COLO668 (cell line): ENCODE data around the gene BFAR.
"Not testable (repeated sequence)": the region's sequence is repeated elsewhere in the genome, so short reads cannot be mapped to it uniquely, and the experiment has no call there.

ENCODE experiments used
- DNase-seq: peaks from one replicate; lab custom pipeline; 2025; ENCODE audit not compliant: unreplicated experiment; lab: John Stamatoyannopoulos, UW

BFAR gene

DNA sequence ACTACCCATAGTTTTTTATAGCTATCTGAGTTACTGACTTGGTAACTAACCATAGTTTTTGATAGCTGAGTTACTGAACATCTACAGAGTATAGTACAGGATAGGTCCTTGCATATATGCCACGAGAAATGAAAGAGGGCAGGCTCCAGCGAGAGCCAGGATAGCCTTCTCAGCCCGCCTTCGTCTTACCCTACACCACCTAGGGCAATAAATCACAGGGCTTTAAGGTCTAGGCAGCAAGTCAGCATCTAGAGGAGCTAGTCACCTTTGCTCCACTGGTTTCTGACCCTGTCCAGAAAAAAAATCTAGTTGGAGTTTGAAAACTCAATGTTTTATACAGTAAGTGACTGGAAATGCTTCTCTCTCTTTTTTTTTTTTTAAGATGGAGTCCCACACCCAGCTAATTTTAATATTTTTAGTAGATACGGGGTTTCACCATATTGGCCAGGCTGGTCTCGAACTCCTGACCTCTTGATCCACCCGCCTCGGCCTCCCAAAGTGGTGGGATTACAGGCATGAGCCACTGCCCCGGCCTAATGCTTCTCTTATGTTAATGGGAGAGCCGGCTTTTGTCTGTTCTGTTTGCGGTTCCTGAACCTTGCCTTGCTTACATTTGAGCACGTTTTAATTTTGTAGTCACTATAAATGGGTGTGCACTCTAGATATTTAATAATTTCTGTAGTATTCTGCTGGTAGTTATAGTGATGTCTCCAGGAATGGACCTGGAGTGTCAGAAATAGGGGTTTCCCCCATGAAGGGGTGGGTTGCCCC, 2.8 kb downstream of the BFAR start:
- no peak for DNase-seq

GRCh38 chr16:14636179-14636950, 3.6 kb downstream of the BFAR start:
- not testable (repeated sequence) for DNase-seq

DNA sequence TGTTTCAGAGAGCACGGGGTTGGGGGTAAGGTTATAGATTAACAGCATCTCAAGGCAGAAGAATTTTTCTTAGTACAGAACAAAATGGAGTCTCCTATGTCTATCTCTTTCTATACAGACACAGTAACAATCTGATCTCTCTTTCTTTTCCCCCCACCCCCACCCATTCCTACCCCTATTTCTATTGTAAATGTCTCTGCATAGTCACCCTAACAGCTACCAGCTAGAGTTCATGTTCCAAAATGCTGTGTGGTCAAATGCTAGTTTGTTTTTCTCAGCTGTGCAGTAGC, 4.1 kb downstream of the BFAR start:
- DNase-seq, result not testable (repeated sequence)

DNA sequence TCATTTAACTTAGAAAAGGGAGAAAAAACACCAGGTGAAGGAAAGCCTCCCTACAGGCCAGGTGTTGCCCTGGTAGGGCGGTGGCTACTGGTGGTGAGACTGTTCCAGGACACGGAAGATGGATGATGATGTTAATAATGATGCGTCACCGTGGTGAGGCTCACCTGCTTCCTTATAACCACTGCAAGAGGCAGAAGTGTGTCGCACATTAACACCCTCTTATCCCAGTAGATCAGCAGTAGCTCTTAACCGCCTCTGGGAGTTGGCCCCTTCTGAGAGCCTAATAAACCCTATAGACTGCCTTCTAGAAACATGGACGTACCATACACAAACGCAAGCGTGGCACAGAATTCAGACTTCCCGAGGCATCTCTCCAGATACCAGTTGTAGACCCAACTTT, 7.8 kb downstream of the BFAR start:
- DNase-seq, result peak; percentile 71

- no peak for DNase-seq
These were observed 8.5 kb downstream of the BFAR start for GRCh38 chr16:14641206-14641605.

DNA sequence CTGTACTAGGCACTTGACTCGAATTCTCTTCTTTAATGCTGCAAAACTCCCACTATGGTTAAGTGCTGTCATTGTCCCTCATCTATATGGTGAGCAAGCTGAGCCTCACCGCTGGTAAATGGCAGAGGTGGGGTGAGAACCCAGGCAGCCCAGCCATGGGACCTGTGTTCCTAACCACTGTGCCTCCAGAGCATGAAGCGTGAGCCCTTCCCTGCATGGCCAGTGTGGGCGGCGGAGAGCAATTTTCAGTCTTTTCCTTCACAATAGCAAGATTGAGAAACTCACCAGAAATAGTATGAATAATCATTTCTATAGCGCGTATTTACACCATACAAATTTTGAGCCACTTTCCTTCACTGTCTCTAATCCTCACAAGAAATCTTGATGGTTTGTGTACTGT, 9.2 kb downstream of the BFAR start:
- no peak for DNase-seq

DNA sequence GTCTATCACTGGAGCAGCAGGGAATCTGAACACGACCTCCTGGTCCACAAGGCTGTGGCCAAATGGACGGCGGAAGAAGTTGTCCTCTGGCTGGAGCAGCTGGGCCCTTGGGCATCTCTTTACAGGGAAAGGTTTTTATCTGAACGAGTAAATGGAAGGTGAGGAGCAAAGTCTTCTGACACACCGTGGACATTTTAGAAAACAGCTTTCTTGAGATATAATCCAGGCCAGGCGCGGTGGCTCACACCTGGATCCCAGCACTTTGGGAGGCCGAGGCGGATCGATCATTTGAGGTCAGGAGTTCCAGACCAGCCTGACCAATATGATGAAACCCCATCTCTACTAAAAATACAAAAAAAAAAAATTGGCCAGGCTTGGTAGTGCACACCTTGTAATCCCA, 17.1 kb downstream of the BFAR start:
- no peak for DNase-seq

GRCh38 chr16:14650629-14651028, 17.9 kb downstream of the BFAR start:
- DNase-seq, result no peak

- no peak for DNase-seq
These were observed 20.0 kb downstream of the BFAR start for GRCh38 chr16:14652726-14653125.

DNA sequence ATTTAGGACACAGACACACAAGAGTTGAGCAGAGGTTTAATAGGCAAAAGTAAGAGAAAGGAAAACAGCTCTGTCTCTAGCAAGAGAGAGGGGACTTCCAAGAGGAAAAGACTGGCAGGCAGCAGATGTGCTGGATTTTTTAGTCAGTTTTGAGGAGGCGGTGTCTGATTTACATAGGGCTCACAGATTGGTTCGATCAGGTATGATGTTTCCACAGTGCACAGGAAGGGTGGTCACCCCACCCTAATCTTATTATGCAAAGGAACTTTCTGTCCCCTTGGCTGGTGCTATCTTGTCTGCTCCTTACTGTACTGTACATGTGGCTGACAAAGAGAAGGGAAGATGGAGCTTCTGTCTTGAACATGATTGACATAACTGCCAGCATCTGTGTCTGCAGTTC, 25.3 kb downstream of the BFAR start:
- no peak for DNase-seq

- no peak for DNase-seq
These were observed 34.9 kb downstream of the BFAR start for GRCh38 chr16:14667347-14668266.

DNA sequence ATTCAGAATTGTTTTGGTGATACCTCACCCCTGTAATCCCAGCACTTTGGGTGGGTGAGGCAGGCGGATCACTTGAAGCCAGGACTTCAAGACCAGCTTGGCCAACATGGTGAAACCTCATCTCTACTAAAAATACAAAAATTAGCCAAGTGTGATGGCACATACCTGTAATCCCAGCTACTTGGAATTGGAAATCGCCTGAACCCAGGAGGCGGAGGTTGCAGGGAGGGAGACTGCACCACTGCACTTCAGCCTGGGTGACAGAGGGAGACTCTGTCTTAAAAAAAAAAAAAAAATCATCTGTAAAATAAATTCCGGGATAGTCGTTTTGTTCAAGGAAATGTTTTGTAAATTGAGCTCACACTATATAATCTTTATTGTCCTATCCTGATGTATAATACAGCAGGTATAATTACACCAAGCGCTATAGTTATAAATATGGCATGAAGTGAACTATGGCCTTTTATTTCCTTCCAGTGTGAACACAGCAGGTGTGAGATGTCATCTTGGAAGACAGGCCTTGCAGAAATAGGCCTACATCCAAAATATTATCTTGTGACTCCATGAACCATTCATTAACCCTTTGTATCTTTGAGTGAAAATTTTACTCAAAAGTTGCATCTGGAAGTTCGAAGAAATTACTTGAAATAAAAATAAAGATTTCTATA, 35.9 kb downstream of the BFAR start:
- DNase-seq, result no peak

- DNase-seq, result no peak
These were observed 37.0 kb downstream of the BFAR start for GRCh38 chr16:14669776-14670175.

DNA sequence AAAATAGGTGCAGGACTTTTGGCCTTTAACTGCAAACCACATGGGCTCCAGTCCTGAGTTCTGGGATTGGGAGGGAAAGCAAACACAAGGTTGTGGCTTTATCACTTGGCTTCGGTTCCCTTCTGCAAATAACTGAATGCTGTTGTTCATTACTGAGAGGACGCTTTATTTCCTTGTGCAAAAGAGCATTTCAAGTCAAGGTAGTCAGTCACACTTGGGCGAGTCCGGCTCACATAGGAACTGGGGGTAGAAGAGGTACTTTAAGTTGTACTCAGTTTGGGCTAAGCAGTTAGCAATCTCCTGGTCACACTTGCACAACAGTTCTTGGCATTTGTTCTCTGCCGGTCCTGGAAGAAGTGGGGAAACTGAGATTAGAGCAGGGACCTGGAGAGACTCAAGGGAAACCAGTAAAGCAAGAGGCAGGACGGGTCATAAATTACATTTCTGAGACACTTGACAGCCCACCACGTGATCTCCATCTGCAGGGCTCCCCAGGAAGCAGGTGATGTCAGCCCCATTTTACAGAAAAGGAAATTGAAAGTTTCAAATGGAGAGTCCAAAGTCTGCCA, 39.7 kb downstream of the BFAR start:
- DNase-seq, result no peak

- DNase-seq, result no peak
These were observed 43.9 kb downstream of the BFAR start for GRCh38 chr16:14676633-14677032.

DNA sequence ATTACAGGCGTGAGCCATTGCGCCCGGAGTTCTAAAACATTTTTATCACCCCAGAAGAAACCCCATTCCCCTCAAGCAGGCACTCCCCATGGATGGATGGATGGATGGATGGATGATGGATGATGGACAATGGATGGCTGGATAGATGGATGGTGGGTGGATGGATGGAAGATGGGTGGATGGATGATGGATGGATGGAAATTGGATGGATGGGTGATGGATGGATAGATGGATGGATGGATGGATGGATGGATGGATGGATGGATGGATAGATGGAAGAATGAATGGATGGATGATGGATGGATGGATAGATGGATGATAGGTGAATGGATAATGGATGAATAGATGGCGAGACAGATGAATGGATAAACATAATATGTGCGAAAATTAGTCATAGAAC, 44.9 kb downstream of the BFAR start:
- DNase-seq, result no peak

GRCh38 chr16:14678748-14679497, 46.2 kb downstream of the BFAR start:
- DNase-seq, result no peak

DNA sequence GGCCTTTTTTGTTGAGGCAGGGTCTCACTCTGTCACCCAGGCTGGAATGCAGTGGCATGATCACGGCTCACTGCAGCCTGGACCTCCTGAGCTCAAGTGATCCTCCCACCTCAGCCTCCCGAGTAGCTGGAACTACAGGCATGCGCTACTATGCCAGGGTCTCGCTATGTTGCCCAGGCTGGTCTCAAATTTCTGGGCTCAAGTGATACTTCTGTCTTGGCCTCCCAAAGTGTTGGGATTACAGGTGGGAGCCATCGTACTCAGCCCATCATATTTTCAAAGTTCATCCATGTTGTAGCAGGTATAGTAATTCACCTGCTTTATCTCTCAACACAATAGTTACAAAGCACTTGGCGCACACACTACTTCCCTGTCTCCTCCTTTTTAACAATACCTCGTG, 47.6 kb downstream of the BFAR start:
- not testable (repeated sequence) for DNase-seq

DNA sequence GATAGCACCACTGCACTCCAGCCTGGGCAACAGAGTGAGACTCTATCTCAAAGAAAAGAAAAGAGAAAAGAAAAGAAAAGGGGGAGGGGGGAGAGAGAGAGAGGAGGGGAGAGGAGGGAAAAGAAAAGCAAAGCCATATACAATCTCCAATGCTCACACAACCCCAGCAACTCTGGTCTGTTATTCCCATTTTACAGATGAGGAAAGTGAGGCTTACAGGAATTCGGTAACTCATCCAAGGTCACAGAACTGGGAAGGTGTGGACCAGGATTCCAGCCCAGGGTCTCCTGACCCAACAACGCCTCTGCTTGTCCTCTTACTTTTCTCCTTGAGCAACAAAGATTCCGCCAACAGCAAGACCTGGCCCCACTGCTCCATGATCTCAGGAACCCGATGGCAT, 48.4 kb downstream of the BFAR start:
- no peak for DNase-seq

DNA sequence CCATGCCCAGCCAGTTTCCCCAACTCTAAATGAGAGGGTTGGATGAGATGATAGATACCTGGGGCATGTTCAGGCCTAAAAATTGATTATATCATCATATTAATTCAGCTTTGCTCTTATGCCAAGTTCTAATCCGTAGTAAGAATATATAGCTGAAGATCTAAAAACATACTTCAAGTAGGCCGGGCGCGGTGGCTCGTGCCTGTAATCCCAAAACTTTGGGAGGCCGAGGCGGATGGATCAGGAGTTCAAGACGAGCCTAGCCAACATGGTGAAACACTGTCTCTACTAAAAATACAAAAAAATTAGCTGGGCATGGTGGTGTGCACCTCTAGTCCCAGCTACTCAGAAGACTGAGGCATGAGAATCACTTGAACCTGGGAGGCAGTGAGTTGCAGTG, 49.4 kb downstream of the BFAR start:
- DNase-seq, result no peak
